GM21737 (cell line): ENCODE measurements around the gene RNF13.

Experiments
- ATAC-seq: cut with Tn5 transposase; IDR thresholded peaks from one replicate; pipeline ENCODE4 v1.9.1; 2021; ENCODE audit warnings: mild to moderate bottlenecking, moderate library complexity; ENCODE audit not compliant: unreplicated experiment

Gene RNF13

GRCh38 chr3:149812606-149813366 lies at the start of gene RNF13:
Gene RNF13 (plus strand): TSS chr3:149813215. CDS start chr3:149846027, 32,812 bp downstream.
- ATAC-seq: peak; percentile 92

- ATAC-seq: no peak
These were observed 49.3 kb upstream of the RNF13 start for GRCh38 chr3:149763565-149764195.

GRCh38 chr3:149764302-149764701 lies 48.7 kb upstream of the RNF13 start:
- ATAC-seq: no peak

GRCh38 chr3:149765762-149766334 lies 47.2 kb upstream of the RNF13 start:
- no peak for ATAC-seq

- no peak for ATAC-seq
These were observed 45.3 kb upstream of the RNF13 start for GRCh38 chr3:149767720-149768119.

GRCh38 chr3:149768704-149769103 lies 44.3 kb upstream of the RNF13 start:
- ATAC-seq: no peak

GRCh38 chr3:149770246-149770645 lies 42.8 kb upstream of the RNF13 start:
- ATAC-seq: no peak

- ATAC-seq: no peak
These were observed 41.3 kb upstream of the RNF13 start for GRCh38 chr3:149771652-149772271.

GRCh38 chr3:149772861-149773260 lies 40.2 kb upstream of the RNF13 start:
- ATAC-seq: no peak

- ATAC-seq: no peak
These were observed 36.8 kb upstream of the RNF13 start for GRCh38 chr3:149776170-149776569.

- ATAC-seq: no peak
These were observed 35.4 kb upstream of the RNF13 start for GRCh38 chr3:149777414-149778214.

- no peak for ATAC-seq
These were observed 31.8 kb upstream of the RNF13 start for GRCh38 chr3:149781211-149781610.

GRCh38 chr3:149781741-149782140 lies 31.3 kb upstream of the RNF13 start:
- ATAC-seq: no peak

GRCh38 chr3:149783576-149783975 lies 29.4 kb upstream of the RNF13 start:
- no peak for ATAC-seq

GRCh38 chr3:149784064-149784704 lies 28.8 kb upstream of the RNF13 start:
- ATAC-seq: no peak

- ATAC-seq: no peak
These were observed 22.7 kb upstream of the RNF13 start for GRCh38 chr3:149790268-149790667.

- no peak for ATAC-seq
These were observed 22.3 kb upstream of the RNF13 start for GRCh38 chr3:149790698-149791097.

GRCh38 chr3:149792452-149793270 lies 20.4 kb upstream of the RNF13 start, which contains the start of gene ANKUB1:
Gene ANKUB1 (minus strand): TSS chr3:149792554. CDS start chr3:149792366, 188 bp downstream.
- no peak for ATAC-seq

GRCh38 chr3:149796026-149796425 lies 17.0 kb upstream of the RNF13 start:
- no peak for ATAC-seq
